ENCODE results near the gene TIMM10. TPM values are rescaled to one million over a fixed set of nuclear protein-coding genes. Genes with fewer than 3 reads are reported as not detected.

TIMM10 gene
- total and polyA plus RNA-seq, 4 donors, result 19.8 to 77.4 (median 30.3) TPM

- TF ChIP-seq ATF3 (IDR thresholded peaks at IDR 0.05), result no peak
- TF ChIP-seq HNF4G (IDR thresholded peaks at IDR 0.05), result no peak
- TF ChIP-seq FOXA2 (IDR thresholded peaks at IDR 0.05), result no peak
Observed at GRCh38 chr11:57515332-57516060, 15.1 kb downstream of the TIMM10 start, which contains the start of gene SLC43A1 (continued).

DNA sequence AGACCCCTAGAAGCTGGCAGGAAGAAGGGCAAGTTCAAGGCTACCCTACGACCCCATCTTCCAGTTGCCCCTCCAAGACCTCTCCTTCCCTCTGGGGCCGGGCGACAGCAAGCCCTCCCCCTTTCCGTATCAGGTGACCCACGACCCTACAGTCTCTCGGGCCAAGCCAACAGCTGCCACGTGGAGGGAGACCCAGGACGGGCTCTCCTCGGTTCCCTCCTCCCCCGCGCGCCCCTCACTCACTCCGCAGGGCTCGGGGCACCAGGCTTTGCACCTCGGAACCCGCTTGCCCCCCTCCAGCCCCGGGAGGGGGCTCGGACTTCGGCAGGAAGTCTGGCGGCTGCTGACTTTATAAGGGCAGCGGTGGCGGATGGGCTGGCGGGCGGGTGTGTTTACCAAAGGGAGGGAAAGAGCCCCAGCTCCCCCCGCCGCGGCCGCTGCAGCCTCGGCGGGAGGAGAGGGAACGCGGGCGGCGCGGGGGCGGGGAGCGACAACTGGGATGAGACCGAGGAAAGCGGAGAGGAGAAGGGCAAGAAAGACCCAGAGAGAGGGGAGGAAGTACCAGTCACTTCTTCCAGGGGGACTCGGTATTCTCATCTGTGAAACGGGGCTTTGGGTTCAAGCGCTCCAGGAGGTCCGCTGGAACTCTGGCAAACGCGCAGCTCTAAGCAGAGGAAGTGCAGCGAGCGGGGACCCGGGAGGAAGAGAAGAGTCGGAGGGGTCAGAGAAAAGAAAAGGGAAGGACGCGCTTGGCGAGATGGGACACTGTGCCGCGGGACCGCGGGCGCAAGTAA is 15.8 kb downstream of the TIMM10 start:
- no peaks in the 10 kb centered on the region for H3K27me3 ChIP-seq (ENCODE audit: control insufficient read depth in 4 of 4, insufficient read depth in 4 of 4, low read length in 3 of 4)
- DNase-seq (ENCODE audit: low spot score), result peak; percentile 72
- peak in 1 of 2 donors; percentile 40 for TF ChIP-seq RXRA (IDR thresholded peaks at IDR 0.05)
- TF ChIP-seq EGR1 (IDR thresholded peaks at IDR 0.05; ENCODE audit: low read depth in 2 of 2), result peak in 1 of 2 donors; percentile 80
- TF ChIP-seq GABPA (IDR thresholded peaks at IDR 0.05 in 1 of 2, conservative IDR thresholded peaks at IDR 0.05 in 1 of 2), result peak in 1 of 2 donors; percentile 25
- peak in 1 of 2 donors; percentile 23 for TF ChIP-seq RAD21 (IDR thresholded peaks at IDR 0.05)
- no peak for TF ChIP-seq HNF4G (IDR thresholded peaks at IDR 0.05)
- TF ChIP-seq YY1 (IDR thresholded peaks at IDR 0.05), result peak; percentile 40
- TF ChIP-seq, protein P1, sequence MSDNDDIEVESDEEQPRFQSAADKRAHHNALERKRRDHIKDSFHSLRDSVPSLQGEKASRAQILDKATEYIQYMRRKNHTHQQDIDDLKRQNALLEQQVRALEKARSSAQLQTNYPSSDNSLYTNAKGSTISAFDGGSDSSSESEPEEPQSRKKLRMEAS (IDR thresholded peaks at IDR 0.05), result peak; percentile 50
- TF ChIP-seq SP1 (IDR thresholded peaks at IDR 0.05), result no peak
- TF ChIP-seq NR2F2 (IDR thresholded peaks at IDR 0.05), result peak; percentile 55
- no peak for TF ChIP-seq ATF3 (IDR thresholded peaks at IDR 0.05)
- H3K9me3 ChIP-seq (ENCODE audit: control insufficient read depth in 4 of 4, low read length in 3 of 4), result no peaks in the 10 kb centered on the region
- H3K36me3 ChIP-seq (ENCODE audit: control insufficient read depth in 4 of 4, insufficient read depth in 3 of 4, low read depth in 1 of 4, low read length in 3 of 4), result peaks cover 0 to 8% (median 2%) of the 10 kb centered on the region in 4 donors
- WGBS, result under 1% methylated on average over 57 of the region's 57 CpGs
- peak overlapping the region; percentile 59 to 64 for H3K9ac ChIP-seq (ENCODE audit: low read depth in 1 of 2, low read length in 2 of 2)
- peak overlapping the region; percentile 79 to 84 for H3K27ac ChIP-seq (ENCODE audit: low read depth in 1 of 2, low read length in 2 of 2)
- H3K4me3 ChIP-seq (ENCODE audit: low read depth in 1 of 3, low read length in 3 of 3), result peak overlapping the region; percentile 88 to 97 (median 93)
- peaks cover 1 to 27% (median 21%) of the 10 kb centered on the region in 4 donors for H3K4me1 ChIP-seq (ENCODE audit: control insufficient read depth in 4 of 4, insufficient read depth in 4 of 4, low read length in 3 of 4)

GRCh38 chr11:57513911-57514537 is 16.5 kb downstream of the TIMM10 start:
- 7% methylated on average over 35 of the region's 35 CpGs for WGBS
- Histone ChIP-seq H3K9me3 (ENCODE audit: control insufficient read depth in 4 of 4, low read length in 3 of 4) (no peaks in the 10 kb centered on the region), H3K27ac (ENCODE audit: low read depth in 1 of 2, low read length in 2 of 2) (peak overlapping the region; percentile 79 to 84), H3K36me3 (ENCODE audit: control insufficient read depth in 4 of 4, insufficient read depth in 3 of 4, low read depth in 1 of 4, low read length in 3 of 4) (peaks cover 0 to 8% (median 2%) of the 10 kb centered on the region in 4 donors), H3K27me3 (ENCODE audit: control insufficient read depth in 4 of 4, insufficient read depth in 4 of 4, low read length in 3 of 4) (no peaks in the 10 kb centered on the region), H3K4me3 (ENCODE audit: low read depth in 1 of 3, low read length in 3 of 3) (peak overlapping the region; percentile 79 to 97 (median 93)), H3K4me1 (ENCODE audit: control insufficient read depth in 4 of 4, insufficient read depth in 4 of 4, low read length in 3 of 4) (peaks cover 1 to 29% (median 22%) of the 10 kb centered on the region in 4 donors), H3K9ac (ENCODE audit: low read depth in 1 of 2, low read length in 2 of 2) (peak overlapping the region; percentile 16 to 64)
- DNase-seq (ENCODE audit: low spot score), result peak; percentile 61
- no peak for TF ChIP-seq RXRA (IDR thresholded peaks at IDR 0.05)
- no peak for TF ChIP-seq HNF4G (IDR thresholded peaks at IDR 0.05)
- TF ChIP-seq FOXA2 (IDR thresholded peaks at IDR 0.05), result no peak
- TF ChIP-seq EGR1 (IDR thresholded peaks at IDR 0.05; ENCODE audit: low read depth in 2 of 2), result no peak
- TF ChIP-seq, protein P1 (IDR thresholded peaks at IDR 0.05), result no peak
